SU-DHL-6 (cell line): Measurements from ENCODE around the gene PCED1A.

Experiments
- H2AFZ ChIP-seq: fragments of 200-600 bp; sonication (generic); 2 replicates; pipeline ENCODE4 v1.6.1; 2014; ENCODE audit warnings: low read depth, mild to moderate bottlenecking, moderate library complexity, mixed read lengths, antibody characterized with exemption, low read length; ENCODE audit not compliant: severe bottlenecking
- H3F3A ChIP-seq: fragments of 200-600 bp; shearing (Covaris generic); 2 replicates; pipeline ENCODE4 v1.6.0; 2016; ENCODE audit warnings: antibody characterized with exemption, mild to moderate bottlenecking; ENCODE audit not compliant: insufficient read depth
- H3K27ac ChIP-seq: fragments of 200-600 bp; sonication (generic); 2 replicates; pipeline ENCODE4 v1.5.1; 2016; ENCODE audit warnings: low read depth, mild to moderate bottlenecking, low read length, moderate library complexity, mixed read lengths
- H3K27me3 ChIP-seq: fragments of 200-600 bp; sonication (generic), shearing (Covaris generic); 2 replicates; pipeline ENCODE4 v1.6.0; 2014; ENCODE audit warnings: mild to moderate bottlenecking, low read length
- H3K36me3 ChIP-seq: fragments of 200-600 bp; sonication (generic); 2 replicates; pipeline ENCODE4 v1.6.1; 2014; ENCODE audit warnings: mild to moderate bottlenecking, low read length, mixed read lengths
- H3K4me2 ChIP-seq: fragments of 300-600, 200-600 bp; shearing (Covaris generic), sonication (generic); 2 replicates; pipeline ENCODE4 v1.6.0; 2014; ENCODE audit warnings: low read length, low read depth, mild to moderate bottlenecking; ENCODE audit not compliant: poor library complexity, severe bottlenecking
- H3K4me3 ChIP-seq: fragments of 200-600 bp; sonication (generic); 2 replicates; pipeline ENCODE4 v1.5.1; 2014; ENCODE audit warnings: antibody characterized with exemption, low read length, mild to moderate bottlenecking, mixed read lengths; ENCODE audit not compliant: insufficient read depth, poor library complexity, severe bottlenecking
- H3K79me2 ChIP-seq: fragments of 200-600 bp; sonication (generic); 2 replicates; pipeline ENCODE4 v1.6.1; 2014; ENCODE audit warnings: mild to moderate bottlenecking, low read length, moderate library complexity; ENCODE audit not compliant: insufficient read depth
- H3K9ac ChIP-seq: fragments of 200-600 bp; sonication (generic); 2 replicates; pipeline ENCODE4 v1.7.0; 2014; ENCODE audit warnings: mild to moderate bottlenecking, low read length
- H3K9me2 ChIP-seq: fragments of 200-600 bp; sonication (generic); replicated peaks from 2 replicates; pipeline ENCODE4 v1.6.1; 2014; ENCODE audit warnings: low read length; ENCODE audit not compliant: insufficient read depth
- H3K9me3 ChIP-seq: fragments of 200-600 bp; sonication (generic); 2 replicates; pipeline ENCODE4 v1.6.1; 2014; ENCODE audit warnings: low read length, mixed read lengths; ENCODE audit not compliant: insufficient read depth
- H4K20me1 ChIP-seq: fragments of 200-600 bp; sonication (generic); 2 replicates; pipeline ENCODE4 v1.6.1; 2014; ENCODE audit warnings: low read depth, mild to moderate bottlenecking, antibody characterized with exemption, low read length, moderate library complexity, mixed read lengths
- EZH2phosphoT487 ChIP-seq: fragments of 200-600 bp; sonication (generic), shearing (Covaris generic); conservative IDR thresholded peaks from 2 replicates; pipeline ENCODE4 v1.6.1; 2018; ENCODE audit warnings: mild to moderate bottlenecking, antibody characterized with exemption, low read length, moderate library complexity, mixed read lengths
- TF ChIP-seq, protein P1 (sequence below): fragments of 200-600 bp; sonication (generic); IDR thresholded peaks from one replicate; pipeline ENCODE4 v1.5.1; 2017; ENCODE audit warnings: antibody characterized with exemption, mild to moderate bottlenecking, low read length, moderate library complexity; ENCODE audit not compliant: insufficient read depth, poor library complexity, severe bottlenecking

Gene PCED1A

DNA sequence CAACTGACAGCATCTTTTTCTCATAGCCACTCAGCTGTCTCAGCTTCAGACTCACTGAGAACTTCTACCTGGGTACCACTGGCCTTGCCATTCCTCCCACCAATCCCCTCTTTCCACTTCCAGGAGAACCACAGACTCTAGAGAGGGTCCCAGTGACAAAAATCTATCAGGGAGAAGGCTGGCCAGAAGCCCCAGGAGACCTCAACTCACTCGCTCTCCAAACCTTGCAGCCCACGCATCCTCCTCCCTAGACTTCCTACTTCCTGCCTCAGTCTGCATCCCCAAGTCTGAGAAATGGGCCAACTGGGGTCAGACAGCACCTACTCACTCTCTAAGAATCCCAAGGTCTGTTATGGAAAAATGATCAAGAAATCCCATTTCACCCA lies 23.1 kb downstream of the PCED1A start:
- Histone ChIP-seq H4K20me1 (no peaks in the 10 kb centered on the region), H3K4me2 (no peak overlapping the region), H3K27me3 (no peaks in the 10 kb centered on the region), H2AFZ (no peak overlapping the region), H3K9ac (no peak overlapping the region), H3K9me2 (no peaks in the 10 kb centered on the region), H3K9me3 (no peaks in the 10 kb centered on the region), H3K79me2 (no peaks in the 10 kb centered on the region), H3F3A (no peaks in the 10 kb centered on the region), H3K4me3 (no peak overlapping the region), H3K27ac (no peak overlapping the region), H3K36me3 (no peaks in the 10 kb centered on the region)
- TF ChIP-seq, protein P1, sequence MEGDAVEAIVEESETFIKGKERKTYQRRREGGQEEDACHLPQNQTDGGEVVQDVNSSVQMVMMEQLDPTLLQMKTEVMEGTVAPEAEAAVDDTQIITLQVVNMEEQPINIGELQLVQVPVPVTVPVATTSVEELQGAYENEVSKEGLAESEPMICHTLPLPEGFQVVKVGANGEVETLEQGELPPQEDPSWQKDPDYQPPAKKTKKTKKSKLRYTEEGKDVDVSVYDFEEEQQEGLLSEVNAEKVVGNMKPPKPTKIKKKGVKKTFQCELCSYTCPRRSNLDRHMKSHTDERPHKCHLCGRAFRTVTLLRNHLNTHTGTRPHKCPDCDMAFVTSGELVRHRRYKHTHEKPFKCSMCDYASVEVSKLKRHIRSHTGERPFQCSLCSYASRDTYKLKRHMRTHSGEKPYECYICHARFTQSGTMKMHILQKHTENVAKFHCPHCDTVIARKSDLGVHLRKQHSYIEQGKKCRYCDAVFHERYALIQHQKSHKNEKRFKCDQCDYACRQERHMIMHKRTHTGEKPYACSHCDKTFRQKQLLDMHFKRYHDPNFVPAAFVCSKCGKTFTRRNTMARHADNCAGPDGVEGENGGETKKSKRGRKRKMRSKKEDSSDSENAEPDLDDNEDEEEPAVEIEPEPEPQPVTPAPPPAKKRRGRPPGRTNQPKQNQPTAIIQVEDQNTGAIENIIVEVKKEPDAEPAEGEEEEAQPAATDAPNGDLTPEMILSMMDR = no peak
- no peak for TF ChIP-seq EZH2phosphoT487

DNA sequence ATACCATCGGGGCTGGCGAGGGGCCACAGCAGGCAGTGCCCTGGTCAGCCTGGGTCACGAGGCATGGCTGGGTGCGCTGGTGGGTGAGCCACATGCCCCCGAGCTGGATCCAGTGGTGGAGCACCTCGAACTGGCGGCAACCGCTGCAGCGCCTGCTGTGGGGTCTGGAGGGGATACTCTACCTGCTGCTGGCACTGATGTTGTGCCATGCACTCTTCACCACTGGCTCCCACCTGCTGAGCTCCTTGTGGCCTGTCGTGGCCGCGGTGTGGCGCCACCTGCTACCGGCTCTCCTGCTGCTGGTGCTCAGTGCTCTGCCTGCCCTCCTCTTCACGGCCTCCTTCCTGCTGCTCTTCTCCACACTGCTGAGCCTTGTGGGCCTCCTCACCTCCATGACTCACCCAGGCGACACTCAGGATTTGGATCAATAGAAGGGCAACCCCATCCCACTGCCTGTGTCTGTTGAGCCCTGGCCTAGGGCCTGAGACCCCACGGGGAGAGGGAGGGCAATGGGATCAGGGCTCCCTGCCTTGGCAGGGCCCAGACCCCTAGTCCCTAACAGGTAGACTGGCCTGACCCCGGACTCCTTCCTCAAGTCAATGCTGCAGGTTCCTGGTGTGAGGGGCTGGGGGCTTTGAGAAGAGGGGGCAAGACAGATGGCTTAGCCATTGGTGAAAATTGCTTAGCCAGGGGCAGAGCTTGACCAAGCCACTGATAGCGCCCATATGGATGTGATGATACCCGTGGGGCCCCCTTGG lies 23.7 kb downstream of the PCED1A start:
- H3K9ac ChIP-seq = no peak overlapping the region
- no peak overlapping the region for H3K4me3 ChIP-seq
- H3K9me3 ChIP-seq = no peaks in the 10 kb centered on the region
- no peak overlapping the region for H2AFZ ChIP-seq
- TF ChIP-seq EZH2phosphoT487 = no peak
- TF ChIP-seq, protein P1 = no peak
- H3K79me2 ChIP-seq = no peaks in the 10 kb centered on the region
- no peak overlapping the region for H3K27ac ChIP-seq
- H3K4me2 ChIP-seq = no peak overlapping the region
- H3K9me2 ChIP-seq = no peaks in the 10 kb centered on the region
- H3K36me3 ChIP-seq = no peaks in the 10 kb centered on the region
- no peaks in the 10 kb centered on the region for H3F3A ChIP-seq
- no peaks in the 10 kb centered on the region for H4K20me1 ChIP-seq
- H3K27me3 ChIP-seq = no peaks in the 10 kb centered on the region

DNA sequence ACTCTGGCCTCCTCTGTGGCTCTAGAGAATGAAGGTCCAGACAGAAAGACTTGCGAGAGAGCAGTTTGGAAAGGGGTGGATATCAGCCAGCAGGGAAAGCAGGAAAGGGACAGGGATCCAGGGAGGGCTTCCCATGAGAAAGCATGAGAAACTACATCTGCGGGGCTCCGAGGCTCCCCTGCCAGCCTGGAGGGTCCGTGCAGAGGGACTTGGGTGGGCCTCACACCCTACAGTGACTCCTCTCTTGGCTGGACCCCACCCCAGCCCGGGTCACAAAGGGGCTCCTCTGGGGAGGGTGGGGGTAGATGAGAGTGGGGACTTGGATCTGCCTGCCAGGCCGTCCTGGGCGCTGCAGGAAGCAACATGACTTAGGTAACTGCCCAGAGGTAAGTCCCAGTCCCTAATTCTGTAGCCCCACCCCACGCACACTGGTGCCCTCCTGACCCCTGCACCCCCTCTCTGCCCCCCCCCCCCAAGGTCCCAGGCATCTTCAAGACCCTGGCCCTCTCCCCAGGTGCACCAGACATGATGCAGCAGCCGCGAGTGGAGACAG lies 24.3 kb downstream of the PCED1A start, which contains the start of gene TMEM239:
Gene TMEM239, plus strand, starts transcription at position 335 of the 553 bp plus-strand sequence. Its CDS starts 191 bp downstream, at position 526.
- TF ChIP-seq EZH2phosphoT487 = no peak
- TF ChIP-seq, protein P1 = no peak
- Histone ChIP-seq H3K9ac (no peak within 1 kb of the TSS), H3K27ac (no peak within 1 kb of the TSS), H3K4me3 (no peak within 1 kb of the TSS), H3K36me3 (no peaks in the 10 kb centered on the region), H3K9me3 (no peaks in the 10 kb centered on the region), H2AFZ (no peak within 1 kb of the TSS), H3K27me3 (no peaks in the 10 kb centered on the region), H4K20me1 (no peaks in the 10 kb centered on the region), H3K9me2 (no peaks in the 10 kb centered on the region), H3F3A (no peaks in the 10 kb centered on the region), H3K4me2 (no peak within 1 kb of the TSS), H3K79me2 (no peaks in the 10 kb centered on the region)
